22Rv1 (cell line): ENCODE data around the gene ATXN7L3.
"Not testable (repeated sequence)": the region's sequence is repeated elsewhere in the genome, so short reads cannot be mapped to it uniquely, and the experiment has no call there.

Source experiments
- CTCF ChIP-seq: fragments of 450-650 bp; IDR thresholded peaks from 2 replicates; pipeline ENCODE4 v1.5.1; 2017; ENCODE audit warnings: mild to moderate bottlenecking
- ZFX ChIP-seq: fragments of 450-650 bp; IDR thresholded peaks from 2 replicates; pipeline ENCODE4 v1.6.1; 2017; ENCODE audit warnings: antibody characterized with exemption, borderline replicate concordance

- TF ChIP-seq CTCF, ZFX: not testable (repeated sequence)
These were observed 38.2 kb upstream of the ATXN7L3 start for GRCh38 chr17:44237886-44238285.
